Activated CD4-positive, alpha-beta T cell treated with anti-CD3 and anti-CD28 coated beads, Interleukin-2, amount 50 U/mL, for 1 hour (primary cell): ENCODE data around the gene STK38.
"Not testable (repeated sequence)": the region's sequence is repeated elsewhere in the genome, so short reads cannot be mapped to it uniquely, and the experiment has no call there.

Experiments used
- DNase-seq: peaks from one replicate; pipeline ENCODE4 v3.0.0-alpha.2; 2020

Gene STK38

GRCh38 chr6:36546920-36547645 lies at the start of gene STK38:
TSS of gene STK38 (minus strand) at chr6:36547479. CDS start at chr6:36540202, 7,277 bp downstream.
- peak; percentile 92 for DNase-seq

DNA sequence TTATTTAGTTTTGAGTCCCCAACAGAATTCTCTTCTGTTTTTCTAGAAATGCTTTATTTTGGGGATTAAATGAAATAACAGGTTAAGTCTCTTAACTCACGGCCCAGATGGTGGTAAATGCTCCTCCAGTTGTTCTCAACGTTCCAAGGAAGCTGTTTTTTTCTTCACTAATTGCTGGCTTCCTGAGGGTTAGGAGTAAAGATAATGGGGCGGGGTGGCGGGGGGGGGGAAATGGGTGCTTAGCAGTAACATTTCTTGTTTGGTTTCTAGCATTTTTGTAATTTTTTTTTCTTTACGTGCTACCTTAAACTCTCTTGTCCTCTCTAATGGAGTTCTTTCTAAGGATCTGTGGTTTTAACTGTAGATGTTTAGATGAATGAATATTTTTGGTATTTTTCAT lies 49.1 kb upstream of the STK38 start:
- no peak for DNase-seq

DNA sequence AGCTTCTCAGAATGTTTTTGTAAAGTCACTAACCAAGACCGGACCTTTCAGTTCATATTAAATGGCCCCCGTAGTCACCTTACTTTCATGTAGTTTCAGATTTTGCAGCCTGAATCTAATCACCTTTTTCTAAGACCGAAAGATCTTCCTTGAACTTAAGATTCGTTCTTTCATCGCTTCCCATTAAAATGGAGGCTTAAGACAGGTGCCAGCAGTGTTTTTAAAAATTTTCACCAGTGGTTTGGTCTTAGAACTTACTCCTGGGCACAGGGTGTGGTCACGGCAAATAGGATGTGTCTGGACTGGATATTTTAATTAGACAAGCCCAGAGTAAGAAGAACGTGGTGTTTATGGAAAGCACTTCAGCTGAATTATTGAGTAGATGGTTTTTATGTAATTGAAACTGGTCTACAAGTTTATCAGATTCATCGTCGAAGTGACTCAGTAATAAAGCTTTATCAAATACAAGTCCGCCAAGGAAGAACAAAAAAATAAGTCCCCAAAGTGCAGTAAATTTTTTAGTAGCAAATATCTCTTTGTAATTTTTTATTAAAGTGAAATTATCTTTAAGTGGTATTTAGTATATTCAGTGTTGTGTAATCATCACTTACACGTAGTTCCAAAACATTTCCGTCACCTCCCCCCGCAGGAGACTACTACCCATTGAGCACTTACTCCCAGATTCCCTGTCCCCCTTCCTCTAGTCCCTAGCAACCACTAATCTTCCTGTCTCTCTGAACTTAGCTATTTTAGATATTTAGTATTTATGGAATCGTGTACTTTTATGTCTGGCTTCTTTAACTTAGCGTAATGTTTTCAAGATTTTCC lies 47.8 kb upstream of the STK38 start:
- no peak for DNase-seq

DNA sequence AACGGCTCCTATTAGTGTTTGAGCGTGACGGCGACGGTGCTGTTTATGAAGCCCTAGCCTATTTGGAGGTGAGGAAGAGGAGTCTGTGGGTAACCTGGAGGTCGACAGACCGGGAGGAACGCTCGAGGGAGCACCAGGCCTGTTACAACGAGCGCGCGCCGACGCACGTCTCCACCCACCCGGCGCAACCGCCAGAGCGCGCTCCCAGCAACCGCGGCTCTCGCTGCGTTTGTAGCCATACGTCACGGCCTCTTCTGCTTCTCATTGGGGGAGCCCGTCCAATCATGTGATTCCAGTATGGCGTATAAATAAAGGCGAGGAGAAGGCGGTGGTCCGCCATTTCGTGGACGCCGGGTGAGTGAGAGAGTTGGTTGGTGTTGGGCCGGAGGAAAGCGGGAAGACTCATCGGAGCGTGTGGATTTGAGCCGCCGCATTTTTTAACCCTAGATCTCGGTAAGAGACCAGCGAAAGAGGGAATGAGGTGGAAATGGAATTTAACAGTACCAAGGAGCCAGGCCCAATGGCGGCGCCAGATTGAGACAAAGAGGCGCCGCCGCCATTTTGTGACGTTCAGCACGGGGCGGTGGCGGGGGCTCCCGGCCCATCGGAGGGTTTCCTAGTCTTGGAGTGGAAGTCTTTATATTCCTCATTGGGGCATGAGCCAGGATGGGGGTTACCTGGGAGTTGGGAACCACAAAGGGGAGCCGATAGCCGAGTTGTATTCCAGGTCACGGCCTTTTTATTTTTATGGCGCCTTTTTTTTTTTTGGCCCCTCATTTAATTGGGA lies 46.9 kb upstream of the STK38 start, which contains the start of gene SRSF3:
TSS of gene SRSF3 (plus strand) at position 334 of the 787 bp plus-strand sequence. CDS start 2,401 bp downstream, outside the sequence.
- peak; percentile 94 for DNase-seq

- peak; percentile 43 for DNase-seq
Measured at GRCh38 chr6:36593569-36594028, 46.3 kb upstream of the STK38 start.

DNA sequence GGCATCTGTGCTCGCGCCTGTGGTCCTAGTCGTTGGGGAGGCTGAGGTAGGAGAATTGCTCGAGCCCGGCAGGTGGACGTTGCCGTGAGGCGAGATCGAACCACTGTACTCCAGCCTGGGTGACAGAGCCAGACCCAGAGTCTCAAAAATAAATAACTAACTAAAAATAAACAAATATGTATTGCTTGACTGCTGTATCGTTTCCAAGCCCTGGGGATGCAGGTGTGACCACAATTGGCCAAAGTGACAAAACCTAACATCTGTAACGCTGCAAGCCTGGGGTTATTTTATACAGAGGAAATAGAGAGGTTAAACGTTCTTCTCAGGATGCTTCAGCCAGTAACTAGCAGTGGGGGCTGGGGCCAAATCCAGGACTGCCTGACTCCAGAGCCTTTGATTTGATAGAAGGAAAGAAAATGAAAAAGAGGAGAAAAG lies 45.0 kb upstream of the STK38 start:
- DNase-seq: no peak

GRCh38 chr6:36590237-36590636 lies 43.0 kb upstream of the STK38 start:
- DNase-seq: no peak

DNA sequence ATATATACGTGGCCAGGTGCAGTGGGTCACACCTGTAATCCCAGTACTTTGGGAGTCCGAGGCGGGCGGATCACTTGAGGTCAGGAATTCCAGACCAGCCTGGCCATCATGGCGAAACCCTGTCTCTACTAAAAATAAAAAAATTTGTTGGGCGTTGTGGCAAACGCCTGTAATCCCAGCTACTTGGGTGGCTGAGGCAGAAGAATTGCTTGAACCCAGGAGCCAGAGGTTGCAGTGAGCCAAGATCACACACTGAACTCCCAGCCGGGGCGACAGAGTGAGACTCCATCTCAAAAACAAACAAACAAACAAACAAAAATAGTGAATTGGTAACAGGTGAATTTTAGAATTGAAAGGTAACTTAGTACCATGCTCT lies 41.7 kb upstream of the STK38 start:
- DNase-seq: not testable (repeated sequence)

- DNase-seq: no peak
Measured at GRCh38 chr6:36586606-36587005, 39.3 kb upstream of the STK38 start.

DNA sequence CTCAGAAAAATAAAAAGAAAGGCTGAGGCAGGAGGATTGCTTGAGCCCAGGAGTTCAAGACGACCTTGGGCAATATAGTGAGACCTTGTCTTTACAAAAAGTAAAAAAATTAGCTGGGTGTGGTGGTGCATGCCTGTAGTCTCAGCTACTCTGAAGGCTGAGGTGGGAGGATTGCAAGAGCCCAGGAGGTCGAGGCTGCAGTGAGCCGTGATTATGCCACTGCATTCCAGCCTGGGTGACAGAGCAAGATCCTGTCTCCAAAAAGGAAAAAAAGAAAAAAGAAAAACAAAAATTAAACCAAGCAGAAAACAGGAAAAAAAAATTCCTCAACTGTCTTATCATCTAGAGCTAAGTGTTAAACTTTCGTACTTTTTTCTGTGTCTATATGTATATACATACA lies 34.4 kb upstream of the STK38 start:
- no peak for DNase-seq

GRCh38 chr6:36580184-36580526 lies 32.9 kb upstream of the STK38 start:
- no peak for DNase-seq

DNA sequence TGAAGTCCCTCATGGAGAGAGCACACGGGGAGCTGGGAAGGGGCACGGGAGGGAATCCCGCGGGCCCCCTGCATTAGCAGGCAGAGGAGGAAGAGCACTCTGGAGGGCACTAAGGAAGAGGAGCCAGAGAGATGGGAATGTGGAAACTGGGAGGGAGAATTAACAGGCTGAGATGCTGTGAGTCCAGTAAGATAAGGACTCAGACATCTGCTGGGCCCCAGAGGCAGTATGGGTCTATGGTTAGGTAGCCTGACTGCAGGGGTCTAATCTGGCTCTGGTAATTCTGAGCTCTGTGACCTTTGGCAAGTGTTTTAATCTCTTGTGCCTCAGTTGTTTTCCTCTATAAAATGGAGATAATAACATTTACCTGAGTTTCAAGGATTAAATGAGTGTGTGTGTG lies 31.2 kb upstream of the STK38 start:
- DNase-seq: no peak

DNA sequence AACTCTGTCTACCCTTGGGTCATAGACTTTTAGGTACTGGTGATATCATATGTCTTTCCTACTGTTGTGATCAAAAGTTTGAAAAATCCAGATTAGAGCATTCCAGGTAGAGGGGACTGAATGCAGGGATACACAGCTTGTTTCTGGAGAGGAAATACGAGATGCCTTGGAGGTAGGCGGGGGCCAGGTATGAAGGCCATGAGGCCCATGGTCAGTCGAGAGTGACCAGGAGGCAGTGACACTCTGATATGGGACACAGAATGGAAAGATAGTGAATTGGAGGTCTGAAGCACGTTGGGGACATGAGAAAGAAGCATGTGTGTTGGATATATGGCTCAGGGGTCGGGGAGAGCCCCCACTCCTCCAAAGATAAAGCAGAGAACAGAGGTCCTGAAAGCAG lies 30.8 kb upstream of the STK38 start:
- no peak for DNase-seq

DNA sequence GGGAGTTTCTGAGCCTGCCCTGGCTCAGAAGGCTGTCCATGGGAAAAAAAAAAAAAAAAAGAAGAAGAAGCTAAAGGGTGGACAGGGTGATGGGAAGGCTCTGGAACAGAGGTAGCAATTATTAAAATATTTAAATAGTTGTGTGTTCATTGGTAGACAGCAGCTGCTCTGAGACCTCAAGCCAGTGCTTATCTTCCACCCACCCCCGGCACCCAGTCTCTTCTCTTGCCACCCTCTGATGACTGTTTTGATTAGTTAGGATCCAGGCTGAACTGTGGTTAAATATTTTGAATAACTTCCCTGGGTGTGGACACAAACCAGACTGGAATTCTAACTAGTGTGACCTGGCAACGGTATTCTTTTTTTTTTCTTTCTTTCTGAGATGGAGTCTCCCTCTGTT lies 30.0 kb upstream of the STK38 start:
- DNase-seq: no peak

DNA sequence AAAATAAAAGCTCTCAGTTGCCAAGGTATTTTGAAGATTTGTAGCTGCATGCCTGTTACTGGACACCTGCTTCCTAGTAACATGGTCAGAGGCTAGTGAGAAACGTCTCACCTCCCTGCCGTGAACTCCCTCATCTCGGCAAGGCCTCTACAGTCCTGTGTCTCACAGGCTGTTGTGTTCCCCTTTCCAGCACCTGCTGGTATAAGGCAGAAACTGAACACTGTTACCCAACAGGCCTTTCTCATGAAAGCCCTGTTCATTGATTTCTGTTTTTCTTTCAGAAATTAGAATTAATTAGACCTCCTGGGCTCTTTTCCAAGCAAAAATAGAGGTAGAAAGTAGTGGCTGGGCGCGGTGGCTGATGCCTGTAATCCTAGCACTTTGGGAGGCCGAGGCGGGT lies 29.3 kb upstream of the STK38 start:
- no peak for DNase-seq

DNA sequence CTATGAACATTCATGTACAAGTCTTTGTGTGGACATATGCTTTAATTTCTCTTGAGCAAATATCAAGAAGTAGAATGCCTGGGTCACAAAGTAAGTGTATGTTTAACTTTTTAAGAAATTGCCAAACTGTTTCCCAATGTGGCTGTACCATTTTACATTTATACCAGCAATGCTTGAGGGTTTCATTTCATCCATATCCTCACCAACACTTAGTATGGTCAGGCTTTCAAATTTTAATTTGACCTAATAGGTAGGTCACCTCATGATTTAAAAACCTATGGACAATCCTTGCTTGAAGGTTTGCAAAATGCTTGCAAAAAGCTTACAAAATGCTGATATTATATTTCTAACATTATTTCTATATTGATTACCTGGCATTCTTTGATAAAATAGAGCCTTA lies 27.4 kb upstream of the STK38 start:
- DNase-seq: no peak

DNA sequence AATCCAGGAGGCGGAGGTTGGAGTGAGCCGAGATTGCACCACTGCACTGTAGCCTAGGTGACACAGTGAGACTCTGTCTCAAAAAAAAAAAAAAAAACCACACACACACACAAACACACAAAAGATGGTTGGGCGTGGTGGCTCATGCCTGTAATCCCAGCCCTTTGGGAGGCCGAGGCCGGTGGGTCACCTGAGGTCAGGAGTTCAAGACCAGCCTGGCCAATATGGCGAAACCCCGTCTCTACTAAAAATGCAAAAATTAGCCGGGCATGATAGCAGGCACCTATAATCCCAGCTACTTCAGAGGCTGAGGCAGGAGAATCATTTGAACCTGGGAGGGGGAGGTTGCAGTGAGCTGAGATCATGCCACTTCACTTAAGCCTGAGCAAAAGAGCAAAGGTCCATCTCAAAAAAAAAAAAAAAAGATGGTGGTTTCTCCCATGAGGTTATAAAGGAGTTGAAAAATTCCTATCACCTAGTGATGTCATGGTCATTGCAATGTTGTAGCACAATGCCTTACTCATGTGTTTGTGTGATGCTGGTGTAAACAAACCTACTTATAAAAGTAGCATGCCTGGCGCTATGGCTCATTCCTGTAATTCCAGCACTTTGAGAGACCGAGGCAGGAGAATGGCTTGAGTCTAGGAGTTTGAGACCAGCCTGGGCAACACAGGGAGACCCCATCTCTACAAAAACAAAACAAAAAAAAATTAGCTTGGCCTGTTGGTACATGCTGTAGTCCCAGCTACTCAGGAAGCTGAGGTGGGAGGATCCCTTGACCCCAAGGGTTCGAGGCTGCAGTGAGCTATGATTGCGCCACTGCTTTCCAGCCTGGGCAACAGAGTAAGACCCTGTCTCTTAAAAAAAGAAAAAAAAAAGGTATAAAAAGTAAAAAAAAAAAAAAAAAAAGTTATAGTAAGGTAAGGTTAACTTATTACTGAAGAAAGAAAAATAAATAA lies 25.4 kb upstream of the STK38 start:
- not testable (repeated sequence) for DNase-seq

GRCh38 chr6:36571122-36572043 lies 24.1 kb upstream of the STK38 start:
- no peak for DNase-seq

GRCh38 chr6:36570264-36570663 lies 23.0 kb upstream of the STK38 start:
- DNase-seq: no peak

DNA sequence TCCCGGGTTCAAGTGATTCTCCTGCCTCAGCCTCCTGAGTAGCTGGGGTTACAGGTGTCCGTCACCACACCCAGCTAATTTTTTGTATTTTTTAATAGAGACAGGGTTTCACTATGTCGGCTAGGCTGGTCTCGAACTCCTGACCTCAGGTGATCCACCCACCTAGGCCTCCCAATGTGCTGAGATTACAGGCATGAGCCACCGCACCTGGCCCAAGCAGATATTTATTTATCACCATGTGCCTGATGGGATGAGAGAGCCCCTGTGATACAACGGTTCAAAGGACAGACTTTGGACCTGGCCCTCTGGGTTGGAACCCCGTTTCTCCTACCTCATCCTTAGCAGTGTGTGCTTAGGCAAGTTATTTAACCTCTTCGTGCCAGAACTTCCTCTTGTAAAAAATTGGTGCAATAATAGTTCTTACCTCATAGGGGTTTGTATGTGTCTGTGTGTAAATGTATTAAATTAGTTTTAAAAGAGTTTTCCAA lies 19.2 kb upstream of the STK38 start:
- no peak for DNase-seq

DNA sequence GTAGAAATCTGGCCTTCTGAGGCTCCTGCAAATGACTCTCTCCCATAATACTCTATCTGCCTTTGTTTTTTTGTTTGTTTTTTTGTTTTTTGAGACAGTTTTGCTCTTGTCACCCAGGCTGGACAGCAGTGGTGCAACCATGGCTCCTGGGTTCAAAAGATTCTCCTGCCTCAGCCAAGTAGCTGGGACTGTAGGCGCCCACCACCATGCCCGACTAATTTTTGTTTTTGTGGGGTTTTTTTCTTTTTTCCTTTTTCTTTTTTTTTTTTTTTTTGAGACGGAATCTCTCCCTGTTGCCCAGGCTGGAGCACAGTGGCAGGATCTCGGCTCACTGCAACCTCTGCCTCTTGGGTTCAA lies 16.6 kb upstream of the STK38 start:
- no peak for DNase-seq
